DOHH2 (cell line): Measurements from ENCODE around the gene ARHGEF7.
"Not testable (repeated sequence)": the region's sequence is repeated elsewhere in the genome, so short reads cannot be mapped to it uniquely, and the experiment has no call there.

Source experiments
- H3F3A ChIP-seq: fragments of 200-600 bp; sonication (generic), shearing (Covaris generic); 2 replicates; pipeline ENCODE4 v1.6.0; 2016; ENCODE audit warnings: antibody characterized with exemption, mild to moderate bottlenecking; ENCODE audit not compliant: control insufficient read depth, insufficient read depth
- H3K27ac ChIP-seq: fragments of 200-600 bp; sonication (generic); 2 replicates; pipeline ENCODE4 v1.5.1; 2014; ENCODE audit warnings: low read depth, mild to moderate bottlenecking, low read length, moderate library complexity
- H3K27me3 ChIP-seq: fragments of 200-600 bp; sonication (generic); 2 replicates; pipeline ENCODE4 v1.6.1; 2014; ENCODE audit warnings: mild to moderate bottlenecking, low read length, mixed read lengths; ENCODE audit not compliant: control insufficient read depth
- H3K36me3 ChIP-seq: fragments of 200-600 bp; sonication (generic); 2 replicates; pipeline ENCODE4 v1.6.1; 2014; ENCODE audit warnings: mild to moderate bottlenecking, low read length, moderate library complexity, mixed read lengths; ENCODE audit not compliant: control insufficient read depth
- H3K4me1 ChIP-seq: fragments of 200-600 bp; sonication (generic); 2 replicates; pipeline ENCODE4 v1.6.1; 2014; ENCODE audit warnings: mild to moderate bottlenecking, low read length, mixed read lengths; ENCODE audit not compliant: control insufficient read depth
- H3K4me2 ChIP-seq: fragments of 200-600 bp; sonication (generic); 2 replicates; pipeline ENCODE4 v1.6.0; 2014; ENCODE audit warnings: mild to moderate bottlenecking, low read length, moderate library complexity
- H3K4me3 ChIP-seq: fragments of 200-600 bp; sonication (generic); 2 replicates; pipeline ENCODE4 v1.5.1; 2014; ENCODE audit warnings: mild to moderate bottlenecking, low read length, mixed read lengths
- H3K79me2 ChIP-seq: fragments of 200-600 bp; sonication (generic); 2 replicates; pipeline ENCODE4 v1.6.1; 2014; ENCODE audit warnings: mild to moderate bottlenecking, low read length, mixed read lengths; ENCODE audit not compliant: control insufficient read depth
- H3K9me2 ChIP-seq: fragments of 200-600 bp; sonication (generic); replicated peaks from 2 replicates; pipeline ENCODE4 v1.6.1; 2014; ENCODE audit warnings: mild to moderate bottlenecking, low read length, mixed read lengths; ENCODE audit not compliant: control insufficient read depth
- H3K9me3 ChIP-seq: fragments of 200-600 bp; sonication (generic); 2 replicates; pipeline ENCODE4 v1.6.1; 2014; ENCODE audit warnings: antibody characterized with exemption, low read length, mixed read lengths; ENCODE audit not compliant: control insufficient read depth, insufficient read depth
- H4K20me1 ChIP-seq: fragments of 200-600 bp; sonication (generic); 2 replicates; pipeline ENCODE4 v1.6.0; 2014; ENCODE audit warnings: low read depth, mild to moderate bottlenecking, antibody characterized with exemption, low read length, moderate library complexity; ENCODE audit not compliant: control insufficient read depth, insufficient read depth
- EZH2phosphoT487 ChIP-seq: fragments of 200-600 bp; sonication (generic); IDR thresholded peaks from 2 replicates; pipeline ENCODE4 v1.6.1; 2017; ENCODE audit warnings: borderline replicate concordance, mild to moderate bottlenecking, antibody characterized with exemption, low read length, moderate library complexity, mixed read lengths
- TF ChIP-seq, protein P1 (sequence below): fragments of 200-600 bp; sonication (generic); IDR thresholded peaks from one replicate; pipeline ENCODE4 v1.5.1; 2014; ENCODE audit warnings: antibody characterized with exemption, mild to moderate bottlenecking, low read depth, low read length; ENCODE audit not compliant: poor library complexity, severe bottlenecking

ARHGEF7 gene

DNA sequence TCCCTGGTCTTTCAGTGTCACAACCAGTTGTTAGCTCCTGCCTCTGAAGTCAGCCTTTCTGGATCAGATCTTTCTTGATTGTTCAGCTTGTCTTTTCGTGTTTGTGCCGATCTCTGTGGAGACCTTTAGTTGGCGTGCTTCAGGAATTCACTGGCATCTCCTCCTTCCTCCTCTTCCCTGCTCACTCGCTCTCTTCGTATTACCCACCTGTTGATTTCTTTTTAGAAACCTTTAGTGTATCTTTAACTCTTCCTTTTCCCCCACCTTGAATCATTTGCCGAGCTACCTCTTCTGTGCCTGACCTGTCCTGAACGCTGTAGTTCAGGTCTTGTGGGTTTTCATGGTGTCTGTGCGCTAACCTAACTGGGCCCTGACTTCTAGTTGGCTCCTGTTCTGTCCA lies 141.3 kb downstream of the ARHGEF7 start:
- no peak for TF ChIP-seq EZH2phosphoT487
- TF ChIP-seq, protein P1, sequence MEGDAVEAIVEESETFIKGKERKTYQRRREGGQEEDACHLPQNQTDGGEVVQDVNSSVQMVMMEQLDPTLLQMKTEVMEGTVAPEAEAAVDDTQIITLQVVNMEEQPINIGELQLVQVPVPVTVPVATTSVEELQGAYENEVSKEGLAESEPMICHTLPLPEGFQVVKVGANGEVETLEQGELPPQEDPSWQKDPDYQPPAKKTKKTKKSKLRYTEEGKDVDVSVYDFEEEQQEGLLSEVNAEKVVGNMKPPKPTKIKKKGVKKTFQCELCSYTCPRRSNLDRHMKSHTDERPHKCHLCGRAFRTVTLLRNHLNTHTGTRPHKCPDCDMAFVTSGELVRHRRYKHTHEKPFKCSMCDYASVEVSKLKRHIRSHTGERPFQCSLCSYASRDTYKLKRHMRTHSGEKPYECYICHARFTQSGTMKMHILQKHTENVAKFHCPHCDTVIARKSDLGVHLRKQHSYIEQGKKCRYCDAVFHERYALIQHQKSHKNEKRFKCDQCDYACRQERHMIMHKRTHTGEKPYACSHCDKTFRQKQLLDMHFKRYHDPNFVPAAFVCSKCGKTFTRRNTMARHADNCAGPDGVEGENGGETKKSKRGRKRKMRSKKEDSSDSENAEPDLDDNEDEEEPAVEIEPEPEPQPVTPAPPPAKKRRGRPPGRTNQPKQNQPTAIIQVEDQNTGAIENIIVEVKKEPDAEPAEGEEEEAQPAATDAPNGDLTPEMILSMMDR, result no peak
- no peaks in the 10 kb centered on the region for H3K27me3 ChIP-seq
- H3K27ac ChIP-seq, result no peak overlapping the region
- H3K4me3 ChIP-seq, result no peak overlapping the region
- no peak overlapping the region for H3K4me2 ChIP-seq
- peaks cover 93% of the 10 kb centered on the region for H3K36me3 ChIP-seq
- no peaks in the 10 kb centered on the region for H3K9me2 ChIP-seq
- no peaks in the 10 kb centered on the region for H3F3A ChIP-seq
- H3K4me1 ChIP-seq, result no peaks in the 10 kb centered on the region
- no peaks in the 10 kb centered on the region; the same call in 1 of the 2 replicates for H4K20me1 ChIP-seq
- H3K79me2 ChIP-seq, result peaks cover 40% of the 10 kb centered on the region
- no peaks in the 10 kb centered on the region for H3K9me3 ChIP-seq

DNA sequence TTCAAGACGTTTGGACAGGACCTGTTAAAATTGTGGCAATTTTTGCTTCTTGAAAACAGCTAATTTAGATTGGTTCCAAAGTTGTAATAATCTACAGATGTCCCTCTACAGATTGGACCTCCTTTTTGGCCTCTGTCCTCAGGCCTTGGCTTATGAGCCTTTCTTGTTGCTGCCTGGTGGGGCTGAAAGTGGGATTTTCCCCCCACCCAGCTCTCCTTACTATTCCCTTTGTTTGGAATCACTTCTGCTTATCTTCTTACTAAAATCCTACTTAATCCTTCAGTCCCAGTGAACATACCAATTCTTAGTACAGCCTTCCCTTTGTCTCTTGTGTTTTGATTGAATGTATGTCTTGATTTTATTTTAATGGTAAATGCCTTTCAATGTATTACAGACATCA lies 141.8 kb downstream of the ARHGEF7 start:
- H3K9me2 ChIP-seq, result no peaks in the 10 kb centered on the region

DNA sequence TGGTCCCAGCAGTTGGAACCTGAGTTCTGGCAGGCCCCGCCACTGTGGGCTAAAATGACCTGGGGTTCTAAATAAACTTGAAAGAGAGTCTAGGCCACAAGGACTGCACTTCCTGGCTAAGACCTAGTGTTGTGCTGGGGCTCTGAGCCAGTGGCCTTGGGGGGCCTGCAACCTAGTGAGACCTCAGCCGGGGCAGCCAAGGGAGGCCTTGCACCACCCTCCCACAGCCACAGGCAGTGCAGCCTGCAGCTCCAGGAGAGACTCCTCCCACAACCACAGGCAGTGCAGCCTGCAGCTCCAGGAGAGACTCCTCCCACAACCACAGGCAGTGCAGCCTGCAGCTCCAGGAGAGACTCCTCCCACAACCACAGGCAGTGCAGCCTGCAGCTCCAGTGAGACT lies 142.8 kb downstream of the ARHGEF7 start:
- H3K27ac ChIP-seq, result not testable (repeated sequence)
- H3K36me3 ChIP-seq, result peaks cover 89% of the 10 kb centered on the region

More for the DNA sequence above, 141.8 kb downstream of the ARHGEF7 start:
- Histone ChIP-seq H3K27me3 (no peaks in the 10 kb centered on the region), H3K4me3 (no peak overlapping the region), H3K27ac (no peak overlapping the region), H3K9me3 (no peaks in the 10 kb centered on the region), H3K4me1 (no peaks in the 10 kb centered on the region), H3F3A (no peaks in the 10 kb centered on the region), H3K79me2 (peaks cover 36% of the 10 kb centered on the region), H4K20me1 (no peaks in the 10 kb centered on the region; the same call in 1 of the 2 replicates), H3K4me2 (no peak overlapping the region), H3K36me3 (peaks cover 91% of the 10 kb centered on the region)
- no peak for TF ChIP-seq EZH2phosphoT487
- TF ChIP-seq, protein P1, result no peak

DNA sequence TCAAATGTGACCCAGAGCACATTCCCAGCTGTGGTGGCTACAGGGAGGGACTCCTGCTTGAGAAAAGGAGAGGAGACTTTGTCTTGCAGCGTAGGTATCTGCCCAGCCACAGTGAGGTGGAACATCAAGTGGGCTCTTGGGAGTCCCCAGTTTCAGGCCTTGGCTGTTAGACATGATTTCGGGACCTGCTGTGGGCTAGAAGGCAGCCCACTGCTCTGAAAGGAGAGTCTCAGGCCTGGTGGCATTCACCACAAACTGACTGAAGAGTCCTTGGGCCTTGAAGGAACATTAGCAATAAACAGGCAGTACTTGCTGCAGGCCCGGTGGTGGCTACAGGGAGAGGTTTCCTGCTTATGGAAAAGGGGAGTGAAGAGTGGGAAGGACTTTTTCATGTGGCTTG lies 143.5 kb downstream of the ARHGEF7 start:
- TF ChIP-seq, protein P1, result no peak
- no peak for TF ChIP-seq EZH2phosphoT487
- Histone ChIP-seq H3K9me2 (no peaks in the 10 kb centered on the region), H3K27me3 (no peaks in the 10 kb centered on the region), H3K4me3 (no peak overlapping the region), H3K4me1 (no peaks in the 10 kb centered on the region), H3F3A (no peaks in the 10 kb centered on the region), H3K4me2 (no peak overlapping the region), H4K20me1 (peaks cover 1% of the 10 kb centered on the region), H3K79me2 (peaks cover 35% of the 10 kb centered on the region), H3K27ac (no peak overlapping the region), H3K36me3 (peaks cover 89% of the 10 kb centered on the region), H3K9me3 (no peaks in the 10 kb centered on the region)

More for the DNA sequence above, 142.8 kb downstream of the ARHGEF7 start:
- H3K79me2 ChIP-seq, result peaks cover 34% of the 10 kb centered on the region
- H3K9me2 ChIP-seq, H3K9me3 ChIP-seq, H3K4me1 ChIP-seq, H3K4me2 ChIP-seq, H3F3A ChIP-seq, H3K27me3 ChIP-seq, H3K4me3 ChIP-seq, H4K20me1 ChIP-seq: not testable (repeated sequence)
